Endothelial cell of umbilical vein (primary cell): Measurements from ENCODE around the gene RHOBTB1. TPM values are rescaled to one million over a fixed set of nuclear protein-coding genes. Genes with fewer than 3 reads are reported as not detected.

Source experiments
- BruUV-seq: library from RNA; stranded (reverse); fragments of 400-500 nt; replicated peaks from 2 replicates; lab custom pipeline; 2021; lab: Mats Ljungman, UMichigan
- CTCF ChIA-PET: fragments of 300-600, 350-600 bp; sonication (Branson Sonifier 250); formaldehyde crosslinking; loops from one replicate; lab custom pipeline; 2021; ENCODE audit warnings: antibody characterized with exemption, inconsistent platforms; lab: Charles Lee
- POLR2A ChIA-PET: fragments of 300-600, 350-600 bp; sonication (Branson Sonifier 250); formaldehyde crosslinking; loops from one replicate; lab custom pipeline; 2021; ENCODE audit warnings: antibody characterized with exemption, inconsistent platforms; lab: Charles Lee
- DNase-seq: peaks from one replicate; pipeline ENCODE4 v3.0.0-alpha.2; 2011; ENCODE audit warnings: low read depth, low spot score
- FAIRE-seq: peaks from 2 replicates; lab custom pipeline; 2011; peaks lifted over from hg19 to GRCh38; lab: Jason Lieb, UNC
- H2AFZ ChIP-seq: 2 replicates; pipeline ENCODE4 v1.6.0; 2012; ENCODE audit warnings: low read depth, low read length, control low read depth, inconsistent platforms
- H3K27ac ChIP-seq: 2 replicates; pipeline ENCODE4 v1.5.1; 2011; ENCODE audit warnings: low read depth, mild to moderate bottlenecking, control low read depth, low read length, moderate library complexity; ENCODE audit not compliant: insufficient read depth
- H3K27me3 ChIP-seq, 2 experiments: 2 replicates each; pipeline versions ENCODE4 v1.6.0 to v1.6.1; 2011; ENCODE audit warnings: low read length in 2 of 2, mixed read lengths in 1 of 2; ENCODE audit not compliant: control insufficient read depth in 2 of 2, insufficient read depth in 2 of 2
- H3K36me3 ChIP-seq, 2 experiments: 2 replicates in 1 of 2; 3 replicates in 1 of 2; pipeline ENCODE4 v1.5.1; 2011; ENCODE audit warnings: low read length in 2 of 2, mild to moderate bottlenecking in 1 of 2, moderate library complexity in 1 of 2; ENCODE audit not compliant: control insufficient read depth in 2 of 2, insufficient read depth in 2 of 2; ENCODE audit errors: extremely low read depth in 1 of 2
- H3K4me1 ChIP-seq: 3 replicates; pipeline ENCODE4 v1.5.1; 2011; ENCODE audit warnings: mild to moderate bottlenecking, low read length; ENCODE audit not compliant: control insufficient read depth, insufficient read depth; ENCODE audit errors: extremely low read depth
- H3K4me2 ChIP-seq: 2 replicates; pipeline ENCODE4 v1.6.1; 2011; ENCODE audit warnings: low read length, control low read depth, mixed read lengths; ENCODE audit not compliant: insufficient read depth
- H3K4me3 ChIP-seq, 3 experiments: fragments of 200-600 bp in 1 of 3; sonication (generic), shearing (Covaris generic) in 1 of 3; replicated peaks in 1 of 3; 2 replicates each; pipeline ENCODE4 v1.5.1; 2011 to 2016; ENCODE audit warnings: control low read depth in 3 of 3, low read length in 3 of 3, mild to moderate bottlenecking in 2 of 3, inconsistent platforms in 1 of 3, low read depth in 1 of 3, moderate library complexity in 1 of 3; ENCODE audit not compliant: insufficient read depth in 1 of 3
- H3K79me2 ChIP-seq: 2 replicates; pipeline ENCODE4 v1.6.0; 2012; ENCODE audit warnings: low read length, inconsistent platforms; ENCODE audit not compliant: control insufficient read depth, insufficient read depth
- H3K9ac ChIP-seq: replicated peaks from 2 replicates; pipeline ENCODE3; 2011; ENCODE audit warnings: low read length, control low read depth; ENCODE audit not compliant: insufficient read depth; ENCODE audit errors: extremely low read depth
- H3K9me1 ChIP-seq: replicated peaks from 3 replicates; pipeline ENCODE4 v1.6.0; 2011; ENCODE audit warnings: mild to moderate bottlenecking, low read length; ENCODE audit not compliant: control insufficient read depth, insufficient read depth; ENCODE audit errors: extremely low read depth
- H3K9me3 ChIP-seq: replicated peaks from 2 replicates; pipeline ENCODE4 v1.5.1; 2012; ENCODE audit warnings: low read length, inconsistent platforms; ENCODE audit not compliant: control insufficient read depth, insufficient read depth
- H4K20me1 ChIP-seq: replicated peaks from 2 replicates; pipeline ENCODE3; 2011; ENCODE audit warnings: mild to moderate bottlenecking, low read length; ENCODE audit not compliant: control insufficient read depth, insufficient read depth; ENCODE audit errors: extremely low read depth
- EZH2 ChIP-seq: IDR thresholded peaks from 2 replicates; pipeline ENCODE4 v1.6.1; 2012; ENCODE audit warnings: borderline replicate concordance, low read depth, mild to moderate bottlenecking, moderate library complexity, low read length, inconsistent platforms; ENCODE audit not compliant: severe bottlenecking
- FOS ChIP-seq: IDR thresholded peaks from 2 replicates; pipeline ENCODE4 v1.6.1; 2011; ENCODE audit warnings: mild to moderate bottlenecking, low read length, moderate library complexity, borderline replicate concordance; ENCODE audit not compliant: insufficient read depth
- GATA2 ChIP-seq: IDR thresholded peaks from 2 replicates; pipeline ENCODE4 v1.7.0; 2011; ENCODE audit warnings: low read depth, mild to moderate bottlenecking, moderate library complexity, mixed read lengths, low read length; ENCODE audit not compliant: insufficient read length, insufficient read depth
- JUN ChIP-seq: IDR thresholded peaks from 2 replicates; pipeline ENCODE4 v1.6.1; 2011; ENCODE audit warnings: borderline replicate concordance, low read depth; ENCODE audit not compliant: insufficient read length, insufficient read depth
- MAX ChIP-seq: IDR thresholded peaks from 2 replicates; pipeline ENCODE4 v1.6.1; 2011; ENCODE audit not compliant: insufficient read depth, insufficient read length
- MYC ChIP-seq: IDR thresholded peaks from one replicate; pipeline ENCODE4 v1.6.1; 2011; ENCODE audit warnings: mild to moderate bottlenecking, low read depth, low read length
- POLR2A ChIP-seq: IDR thresholded peaks from 2 replicates; pipeline ENCODE4 v1.6.1; 2012; ENCODE audit warnings: low read depth, mild to moderate bottlenecking, control low read depth, low read length
- POLR2AphosphoS5 ChIP-seq: IDR thresholded peaks from 2 replicates; pipeline ENCODE4 v1.6.1; 2012; ENCODE audit warnings: low read depth, mild to moderate bottlenecking, control low read depth, low read length, moderate library complexity; ENCODE audit not compliant: insufficient read depth
- dilution Hi-C: fragments of 300-500 bp; cut with MboI; formaldehyde crosslinking; loops from one replicate; pipeline ENCODE4 v1.15.0; 2019; ENCODE audit warnings: low sequenced_read_pairs; ENCODE audit not compliant: extremely low pct_ligation_motif_present
- intact Hi-C: fragments of 100-400 bp; cut with micrococcal nuclease; formaldehyde crosslinking; loops from one replicate; pipeline ENCODE4 v1.10.0; 2022
- polyA plus RNA-seq, 4 experiments: library from polyadenylated mRNA; depleted of rRNA in 3 of 4; stranded (reverse) in 3 of 4; unstranded in 1 of 4; fragments of >200 nt; gene quantifications; 2 replicates each; pipeline versions ENCODE4 v1.2.1 to v1.2.3, GENCODE V29; 2011 to 2012; ENCODE audit warnings: missing spikeins in 1 of 4
- total RNA-seq: library from RNA; stranded (reverse); gene quantifications from 2 replicates; pipeline ENCODE4 v1.2.3, GENCODE V29; 2021
- TF ChIP-seq, protein P1 (sequence below), 2 donors: IDR thresholded peaks; 1 replicate in 1 of 2; 2 replicates in 1 of 2; pipeline ENCODE4 v1.5.1; 2011; ENCODE audit warnings: low read length in 2 of 2, mild to moderate bottlenecking in 2 of 2, moderate library complexity in 2 of 2, control low read depth in 1 of 2, inconsistent platforms in 1 of 2, low read depth in 1 of 2; ENCODE audit not compliant: insufficient read depth in 1 of 2; ENCODE audit errors: extremely low read depth in 1 of 2

Gene RHOBTB1
- total and polyA plus RNA-seq, 2 donors (not counting 3 experiments of a cell fraction or from before 2014, with no cell fraction given): 21.2 to 31.0 TPM

DNA sequence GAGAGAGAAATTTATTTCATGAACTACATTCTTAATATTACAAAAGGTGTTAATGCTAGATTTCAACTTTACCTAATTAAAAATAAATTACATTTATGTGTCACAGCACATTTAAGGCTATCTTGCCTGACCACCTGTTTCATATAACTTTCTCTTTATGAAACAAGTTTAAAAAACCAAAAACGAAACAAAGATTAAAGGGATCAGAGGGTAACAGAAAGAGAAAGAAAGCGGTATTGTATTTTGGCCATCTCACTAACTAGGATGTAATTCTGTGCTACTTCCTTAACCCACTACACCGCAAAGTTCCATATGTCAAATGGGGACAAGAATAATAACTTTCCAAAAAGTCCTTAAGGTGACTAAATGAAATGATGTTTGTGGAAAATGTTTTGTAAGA, 6.3 kb upstream of the RHOBTB1 start:
- Histone ChIP-seq H3K27ac (no peak overlapping the region), H3K36me3 (no peaks in the 10 kb centered on the region), H3K27me3 (no peaks in the 10 kb centered on the region), H3K4me3 (no peak overlapping the region), H3K9ac (no peak overlapping the region), H3K79me2 (no peaks in the 10 kb centered on the region), H3K4me2 (no peak overlapping the region), H3K9me3 (no peaks in the 10 kb centered on the region), H3K4me1 (peaks cover 13% of the 10 kb centered on the region), H3K9me1 (no peaks in the 10 kb centered on the region), H4K20me1 (no peaks in the 10 kb centered on the region), H2AFZ (no peak overlapping the region)
- FAIRE-seq: no peak
- intact Hi-C loops: no loop called here
- no peak for DNase-seq
- POLR2A ChIA-PET: no interaction called here
- no TSS peak for BruUV-seq
- TF ChIP-seq GATA2 (no peak), MYC (no peak), MAX (no peak), FOS (no peak), POLR2AphosphoS5 (no peak), POLR2A (no peak), EZH2 (no peak), JUN (no peak)
- TF ChIP-seq, protein P1, sequence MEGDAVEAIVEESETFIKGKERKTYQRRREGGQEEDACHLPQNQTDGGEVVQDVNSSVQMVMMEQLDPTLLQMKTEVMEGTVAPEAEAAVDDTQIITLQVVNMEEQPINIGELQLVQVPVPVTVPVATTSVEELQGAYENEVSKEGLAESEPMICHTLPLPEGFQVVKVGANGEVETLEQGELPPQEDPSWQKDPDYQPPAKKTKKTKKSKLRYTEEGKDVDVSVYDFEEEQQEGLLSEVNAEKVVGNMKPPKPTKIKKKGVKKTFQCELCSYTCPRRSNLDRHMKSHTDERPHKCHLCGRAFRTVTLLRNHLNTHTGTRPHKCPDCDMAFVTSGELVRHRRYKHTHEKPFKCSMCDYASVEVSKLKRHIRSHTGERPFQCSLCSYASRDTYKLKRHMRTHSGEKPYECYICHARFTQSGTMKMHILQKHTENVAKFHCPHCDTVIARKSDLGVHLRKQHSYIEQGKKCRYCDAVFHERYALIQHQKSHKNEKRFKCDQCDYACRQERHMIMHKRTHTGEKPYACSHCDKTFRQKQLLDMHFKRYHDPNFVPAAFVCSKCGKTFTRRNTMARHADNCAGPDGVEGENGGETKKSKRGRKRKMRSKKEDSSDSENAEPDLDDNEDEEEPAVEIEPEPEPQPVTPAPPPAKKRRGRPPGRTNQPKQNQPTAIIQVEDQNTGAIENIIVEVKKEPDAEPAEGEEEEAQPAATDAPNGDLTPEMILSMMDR (IDR thresholded peaks at IDR 0.05; ENCODE audit: extremely low read depth in 1 of 2, insufficient read depth in 1 of 2, low read depth in 1 of 2, low read length in 2 of 2): no peak
- dilution Hi-C loops: no loop called here
- CTCF ChIA-PET: interaction anchor here (1.0 to 1.1 kb wide), 2 partner anchors 8 to 11 kb away, joined by 3 to 4 read pairs; no protein-coding TSS in a partner anchor
